ENCODE results near the gene NLGN1.

GRCh38 chr3:173501931-173502489 lies 104.5 kb downstream of the NLGN1 start:
- TF ChIP-seq CTCF (IDR thresholded peaks at IDR 0.05; ENCODE audit: low read depth, low read length) (no peak), MAX (IDR thresholded peaks at IDR 0.05; ENCODE audit: low read depth, low read length) (no peak), POLR2A (IDR thresholded peaks at IDR 0.05; ENCODE audit: extremely low read depth, insufficient read length) (no peak)

Data from NB4 (cell line).